Fibroblast of skin of left biceps (primary cell): ENCODE results near the gene CCDC40.

Experiments used
- DNase-seq, 2 experiments: peaks; one replicate each; pipeline ENCODE4 v3.0.0-alpha.2; 2013; ENCODE audit warnings: low read depth in 2 of 2

CCDC40 gene

GRCh38 chr17:80101011-80101945 is 64.8 kb downstream of the CCDC40 start, which contains the start of gene GAA:
TSS of gene GAA (plus strand) at chr17:80101581. CDS start at chr17:80104587, 3,006 bp downstream.
- peak; percentile 51 to 62 for DNase-seq

- no peak for DNase-seq
These were observed 65.7 kb downstream of the CCDC40 start for GRCh38 chr17:80101946-80102663.

GRCh38 chr17:80102664-80103448 is 66.4 kb downstream of the CCDC40 start:
- no peak for DNase-seq

- DNase-seq: no peak
These were observed 67.1 kb downstream of the CCDC40 start for GRCh38 chr17:80103449-80104085.

- DNase-seq: no peak
These were observed 68.0 kb downstream of the CCDC40 start for GRCh38 chr17:80104321-80104955.

- no peak for DNase-seq
These were observed 68.5 kb downstream of the CCDC40 start for GRCh38 chr17:80104956-80105375.

- no peak for DNase-seq
These were observed 69.3 kb downstream of the CCDC40 start for GRCh38 chr17:80105762-80106161.

GRCh38 chr17:80106176-80106575 is 69.7 kb downstream of the CCDC40 start:
- DNase-seq: no peak

- no peak for DNase-seq
These were observed 70.3 kb downstream of the CCDC40 start for GRCh38 chr17:80106751-80107150.

- no peak for DNase-seq
These were observed 71.0 kb downstream of the CCDC40 start for GRCh38 chr17:80107231-80108021.

- no peak for DNase-seq
These were observed 71.9 kb downstream of the CCDC40 start for GRCh38 chr17:80108036-80108971.

GRCh38 chr17:80109066-80109660 is 72.7 kb downstream of the CCDC40 start:
- no peak for DNase-seq

GRCh38 chr17:80109713-80110446 is 73.4 kb downstream of the CCDC40 start:
- no peak for DNase-seq

- DNase-seq: no peak
These were observed 74.0 kb downstream of the CCDC40 start for GRCh38 chr17:80110447-80110812.

- no peak for DNase-seq
These were observed 74.7 kb downstream of the CCDC40 start for GRCh38 chr17:80110927-80111701.

- no peak for DNase-seq
These were observed 75.4 kb downstream of the CCDC40 start for GRCh38 chr17:80111702-80112470.
